Panc1 (cell line): ENCODE measurements around the gene SLC25A5.

Experiments used
- POLR2AphosphoS5 ChIP-seq: IDR thresholded peaks from 2 replicates; pipeline ENCODE4 v1.6.1; 2012; ENCODE audit warnings: mild to moderate bottlenecking, low read depth, low read length, moderate library complexity
- SIN3A ChIP-seq: IDR thresholded peaks from 2 replicates; pipeline ENCODE4 v1.6.1; 2012; ENCODE audit warnings: low read depth, mild to moderate bottlenecking, low read length, moderate library complexity, borderline replicate concordance; ENCODE audit not compliant: insufficient read depth
- TCF7L2 ChIP-seq: IDR thresholded peaks from 2 replicates; pipeline ENCODE4 v1.6.1; 2011; ENCODE audit warnings: mild to moderate bottlenecking, low read depth, low read length, inconsistent platforms
- TF ChIP-seq, protein P1 (sequence below): fragments of 450-650 bp; IDR thresholded peaks from 2 replicates; pipeline ENCODE4 v1.5.1; 2017; ENCODE audit warnings: mild to moderate bottlenecking
- TF ChIP-seq, protein P2 (sequence below), 2 experiments: IDR thresholded peaks; 2 replicates each; pipeline ENCODE4 v1.6.1; 2011 to 2012; ENCODE audit warnings: low read depth in 2 of 2, control low read depth in 1 of 2, low read length in 1 of 2, mild to moderate bottlenecking in 1 of 2, moderate library complexity in 1 of 2; ENCODE audit not compliant: insufficient read depth in 1 of 2

DNA sequence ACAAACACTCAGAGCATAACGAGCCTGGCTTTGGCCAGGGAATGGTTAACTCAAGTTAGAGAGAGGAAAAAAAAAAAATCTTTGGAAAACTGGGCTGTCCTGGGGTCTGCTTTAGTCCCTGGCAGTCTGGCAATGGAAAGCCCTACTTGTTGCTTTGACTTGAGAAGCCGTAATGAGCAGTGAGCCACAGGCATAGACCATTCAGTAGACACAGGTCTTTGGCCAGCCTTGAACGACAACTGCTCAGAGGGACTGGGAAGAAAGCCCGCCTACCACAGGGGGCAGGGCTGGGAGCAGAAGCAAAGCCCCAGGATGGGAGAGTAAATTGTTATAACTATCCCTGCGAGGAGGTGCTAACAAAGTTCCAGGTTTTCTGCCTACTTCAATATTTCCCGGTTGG, 43.2 kb upstream of the SLC25A5 start:
- TF ChIP-seq, protein P1, sequence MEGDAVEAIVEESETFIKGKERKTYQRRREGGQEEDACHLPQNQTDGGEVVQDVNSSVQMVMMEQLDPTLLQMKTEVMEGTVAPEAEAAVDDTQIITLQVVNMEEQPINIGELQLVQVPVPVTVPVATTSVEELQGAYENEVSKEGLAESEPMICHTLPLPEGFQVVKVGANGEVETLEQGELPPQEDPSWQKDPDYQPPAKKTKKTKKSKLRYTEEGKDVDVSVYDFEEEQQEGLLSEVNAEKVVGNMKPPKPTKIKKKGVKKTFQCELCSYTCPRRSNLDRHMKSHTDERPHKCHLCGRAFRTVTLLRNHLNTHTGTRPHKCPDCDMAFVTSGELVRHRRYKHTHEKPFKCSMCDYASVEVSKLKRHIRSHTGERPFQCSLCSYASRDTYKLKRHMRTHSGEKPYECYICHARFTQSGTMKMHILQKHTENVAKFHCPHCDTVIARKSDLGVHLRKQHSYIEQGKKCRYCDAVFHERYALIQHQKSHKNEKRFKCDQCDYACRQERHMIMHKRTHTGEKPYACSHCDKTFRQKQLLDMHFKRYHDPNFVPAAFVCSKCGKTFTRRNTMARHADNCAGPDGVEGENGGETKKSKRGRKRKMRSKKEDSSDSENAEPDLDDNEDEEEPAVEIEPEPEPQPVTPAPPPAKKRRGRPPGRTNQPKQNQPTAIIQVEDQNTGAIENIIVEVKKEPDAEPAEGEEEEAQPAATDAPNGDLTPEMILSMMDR: no peak
- no peak for TF ChIP-seq TCF7L2
- no peak for TF ChIP-seq SIN3A
- TF ChIP-seq POLR2AphosphoS5: no peak
- TF ChIP-seq, protein P2, sequence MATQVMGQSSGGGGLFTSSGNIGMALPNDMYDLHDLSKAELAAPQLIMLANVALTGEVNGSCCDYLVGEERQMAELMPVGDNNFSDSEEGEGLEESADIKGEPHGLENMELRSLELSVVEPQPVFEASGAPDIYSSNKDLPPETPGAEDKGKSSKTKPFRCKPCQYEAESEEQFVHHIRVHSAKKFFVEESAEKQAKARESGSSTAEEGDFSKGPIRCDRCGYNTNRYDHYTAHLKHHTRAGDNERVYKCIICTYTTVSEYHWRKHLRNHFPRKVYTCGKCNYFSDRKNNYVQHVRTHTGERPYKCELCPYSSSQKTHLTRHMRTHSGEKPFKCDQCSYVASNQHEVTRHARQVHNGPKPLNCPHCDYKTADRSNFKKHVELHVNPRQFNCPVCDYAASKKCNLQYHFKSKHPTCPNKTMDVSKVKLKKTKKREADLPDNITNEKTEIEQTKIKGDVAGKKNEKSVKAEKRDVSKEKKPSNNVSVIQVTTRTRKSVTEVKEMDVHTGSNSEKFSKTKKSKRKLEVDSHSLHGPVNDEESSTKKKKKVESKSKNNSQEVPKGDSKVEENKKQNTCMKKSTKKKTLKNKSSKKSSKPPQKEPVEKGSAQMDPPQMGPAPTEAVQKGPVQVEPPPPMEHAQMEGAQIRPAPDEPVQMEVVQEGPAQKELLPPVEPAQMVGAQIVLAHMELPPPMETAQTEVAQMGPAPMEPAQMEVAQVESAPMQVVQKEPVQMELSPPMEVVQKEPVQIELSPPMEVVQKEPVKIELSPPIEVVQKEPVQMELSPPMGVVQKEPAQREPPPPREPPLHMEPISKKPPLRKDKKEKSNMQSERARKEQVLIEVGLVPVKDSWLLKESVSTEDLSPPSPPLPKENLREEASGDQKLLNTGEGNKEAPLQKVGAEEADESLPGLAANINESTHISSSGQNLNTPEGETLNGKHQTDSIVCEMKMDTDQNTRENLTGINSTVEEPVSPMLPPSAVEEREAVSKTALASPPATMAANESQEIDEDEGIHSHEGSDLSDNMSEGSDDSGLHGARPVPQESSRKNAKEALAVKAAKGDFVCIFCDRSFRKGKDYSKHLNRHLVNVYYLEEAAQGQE (IDR thresholded peaks at IDR 0.05; ENCODE audit: insufficient read depth in 1 of 2, low read depth in 2 of 2, low read length in 1 of 2): no peak
